PC-3 (cell line): Measurements from ENCODE around the gene PTPRN2. TPM values are rescaled to one million over a fixed set of nuclear protein-coding genes. Genes with fewer than 3 reads are reported as not detected.

Experiments
- ATAC-seq: fragments of 200-7000 bp; cut with Tn5 transposase; 2 replicates; pipeline ENCODE4 v1.9.1; 2020; ENCODE audit warnings: mild to moderate bottlenecking, moderate library complexity
- BruUV-seq: library from RNA; stranded (reverse); fragments of 400-500 nt; replicated peaks from 2 replicates; lab custom pipeline; 2021; lab: Mats Ljungman, UMichigan
- CTCF ChIA-PET: fragments of 300-600 bp; sonication (Branson Sonifier 250); formaldehyde crosslinking; loops from one replicate; lab custom pipeline; 2022; ENCODE audit warnings: antibody characterized with exemption; lab: Charles Lee
- POLR2A ChIA-PET: fragments of 300-600 bp; sonication (Branson Sonifier 250); formaldehyde crosslinking; loops from one replicate; lab custom pipeline; 2022; ENCODE audit warnings: antibody characterized with exemption; ENCODE audit not compliant: unreplicated experiment; lab: Charles Lee
- DNase-seq: peaks from one replicate; pipeline ENCODE4 v3.0.0-alpha.2; 2015
- H2AFZ ChIP-seq: fragments of 300-600 bp; sonication (generic); 2 replicates; pipeline ENCODE4 v1.6.0; 2016; ENCODE audit warnings: antibody characterized with exemption, low read length
- H3F3A ChIP-seq: fragments of 300-600 bp; sonication (generic); one replicate; pipeline ENCODE4 v1.6.0; 2017; ENCODE audit warnings: antibody characterized with exemption, low read length, control low read depth, mild to moderate bottlenecking; ENCODE audit not compliant: unreplicated experiment
- H3K27ac ChIP-seq: fragments of 300-600 bp; sonication (generic); 2 replicates; pipeline ENCODE4 v1.5.1; 2016; ENCODE audit warnings: mild to moderate bottlenecking, low read length
- H3K27me3 ChIP-seq: fragments of 300-600 bp; sonication (generic); 2 replicates; pipeline ENCODE4 v1.6.1; 2016; ENCODE audit warnings: low read length, mixed read lengths
- H3K36me3 ChIP-seq: fragments of 300-600 bp; sonication (generic); 2 replicates; pipeline ENCODE4 v1.6.1; 2016; ENCODE audit warnings: low read depth, mixed run types, low read length, mixed read lengths
- H3K4me1 ChIP-seq: fragments of 300-600 bp; sonication (generic); 2 replicates; pipeline ENCODE4 v1.5.1; 2016; ENCODE audit warnings: low read length; ENCODE audit not compliant: insufficient read depth
- H3K4me2 ChIP-seq: fragments of 300-600 bp; sonication (generic); 2 replicates; pipeline ENCODE4 v1.6.0; 2016; ENCODE audit warnings: low read length
- H3K4me3 ChIP-seq: fragments of 300-600 bp; sonication (generic); 2 replicates; pipeline ENCODE4 v1.5.1; 2016; ENCODE audit warnings: mild to moderate bottlenecking, low read length, mixed read lengths
- H3K79me2 ChIP-seq: fragments of 300-600 bp; sonication (generic); 2 replicates; pipeline ENCODE4 v1.6.1; 2017; ENCODE audit warnings: low read length, mixed read lengths
- H3K9ac ChIP-seq: fragments of 300-600 bp; sonication (generic); 2 replicates; pipeline ENCODE4 v1.6.0; 2016; ENCODE audit warnings: mild to moderate bottlenecking, low read length
- H3K9me2 ChIP-seq: fragments of 300-600 bp; sonication (generic); replicated peaks from 2 replicates; pipeline ENCODE4 v1.6.1; 2016; ENCODE audit warnings: mixed run types, low read length, mixed read lengths
- H3K9me3 ChIP-seq: fragments of 300-600 bp; sonication (generic); 2 replicates; pipeline ENCODE4 v1.6.1; 2016; ENCODE audit warnings: low read length, mixed read lengths
- H4K20me1 ChIP-seq: fragments of 300-600 bp; sonication (generic); 2 replicates; pipeline ENCODE4 v1.6.1; 2016; ENCODE audit warnings: low read length, mixed read lengths
- EZH2 ChIP-seq: fragments of 300-600 bp; sonication (generic); IDR thresholded peaks from one replicate; pipeline ENCODE4 v1.6.1; 2017; ENCODE audit warnings: antibody characterized with exemption, mild to moderate bottlenecking, low read length; ENCODE audit not compliant: unreplicated experiment
- EZH2phosphoT487 ChIP-seq: fragments of 300-600 bp; sonication (generic); IDR thresholded peaks from 2 replicates; pipeline ENCODE4 v1.6.1; 2018; ENCODE audit warnings: mild to moderate bottlenecking, antibody characterized with exemption, low read length, borderline replicate concordance
- intact Hi-C: fragments of 100-400 bp; cut with micrococcal nuclease; formaldehyde crosslinking; loops from 2 replicates; pipeline ENCODE4 v1.9.0; 2023
- total RNA-seq: library from RNA; depleted of rRNA; stranded (reverse); fragments of >200 nt; gene quantifications from 2 replicates; pipeline ENCODE4 v1.2.3, GENCODE V29; 2014
- TF ChIP-seq, protein P1 (sequence below): fragments of 300-600 bp; sonication (generic); conservative IDR thresholded peaks from 2 replicates; pipeline ENCODE4 v1.5.1; 2017; ENCODE audit warnings: antibody characterized with exemption, low read depth, mild to moderate bottlenecking, low read length

The PTPRN2 gene
- total RNA-seq, 1 experiment from 2014 or later, result 3.2 TPM

DNA sequence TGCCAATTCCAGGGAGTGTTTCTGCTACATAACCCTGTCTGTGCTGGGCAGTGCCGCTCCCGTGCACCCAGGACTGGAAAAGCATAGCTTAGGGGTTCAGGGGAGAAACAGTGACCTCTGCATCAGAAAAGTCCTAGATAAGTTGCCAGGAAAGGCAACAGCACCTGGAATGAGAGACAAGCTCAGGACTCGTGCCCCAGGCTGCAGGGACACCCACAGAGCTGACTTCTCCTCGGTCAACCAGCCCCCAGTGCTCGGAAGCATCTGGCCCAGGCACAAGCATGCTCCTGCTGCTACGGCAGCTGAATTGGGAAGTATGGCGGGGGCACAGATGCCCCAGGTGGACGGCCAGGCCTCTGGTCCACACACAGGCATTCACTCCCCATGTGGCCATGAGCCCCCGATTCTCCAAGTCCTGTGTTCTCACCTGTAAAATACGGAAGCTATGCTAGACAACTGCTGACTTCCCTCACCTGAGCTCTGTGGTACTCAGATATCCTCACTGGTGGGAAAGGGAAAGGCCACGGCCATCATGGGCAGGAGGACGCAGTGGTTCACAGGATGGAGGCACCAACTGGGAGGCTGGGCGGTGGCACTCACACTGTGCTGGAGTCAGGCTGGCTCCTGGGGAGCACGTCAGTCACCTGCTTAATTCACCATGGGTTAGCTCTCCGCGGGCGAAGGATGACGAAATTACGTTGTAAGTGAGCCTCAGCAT, 220.5 kb downstream of the PTPRN2 start:
- H3K27me3 ChIP-seq, result peaks cover 26% of the 10 kb centered on the region
- no peak overlapping the region for H2AFZ ChIP-seq
- ChIA-PET CTCF (no interaction called here), POLR2A (no interaction called here)
- TF ChIP-seq EZH2phosphoT487 (no peak), EZH2 (no peak)
- TF ChIP-seq, protein P1, sequence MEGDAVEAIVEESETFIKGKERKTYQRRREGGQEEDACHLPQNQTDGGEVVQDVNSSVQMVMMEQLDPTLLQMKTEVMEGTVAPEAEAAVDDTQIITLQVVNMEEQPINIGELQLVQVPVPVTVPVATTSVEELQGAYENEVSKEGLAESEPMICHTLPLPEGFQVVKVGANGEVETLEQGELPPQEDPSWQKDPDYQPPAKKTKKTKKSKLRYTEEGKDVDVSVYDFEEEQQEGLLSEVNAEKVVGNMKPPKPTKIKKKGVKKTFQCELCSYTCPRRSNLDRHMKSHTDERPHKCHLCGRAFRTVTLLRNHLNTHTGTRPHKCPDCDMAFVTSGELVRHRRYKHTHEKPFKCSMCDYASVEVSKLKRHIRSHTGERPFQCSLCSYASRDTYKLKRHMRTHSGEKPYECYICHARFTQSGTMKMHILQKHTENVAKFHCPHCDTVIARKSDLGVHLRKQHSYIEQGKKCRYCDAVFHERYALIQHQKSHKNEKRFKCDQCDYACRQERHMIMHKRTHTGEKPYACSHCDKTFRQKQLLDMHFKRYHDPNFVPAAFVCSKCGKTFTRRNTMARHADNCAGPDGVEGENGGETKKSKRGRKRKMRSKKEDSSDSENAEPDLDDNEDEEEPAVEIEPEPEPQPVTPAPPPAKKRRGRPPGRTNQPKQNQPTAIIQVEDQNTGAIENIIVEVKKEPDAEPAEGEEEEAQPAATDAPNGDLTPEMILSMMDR, result no peak
- no peaks in the 10 kb centered on the region for H3K9me2 ChIP-seq
- no peak for ATAC-seq
- H3K9ac ChIP-seq, result no peak overlapping the region
- H3K9me3 ChIP-seq, result no peaks in the 10 kb centered on the region
- BruUV-seq, result no TSS peak
- H3K4me2 ChIP-seq, result no peak overlapping the region
- no peak overlapping the region for H3K4me3 ChIP-seq
- H3K36me3 ChIP-seq, result no peaks in the 10 kb centered on the region
- no peaks in the 10 kb centered on the region for H3K4me1 ChIP-seq
- no peaks in the 10 kb centered on the region for H3K79me2 ChIP-seq
- H4K20me1 ChIP-seq, result no peaks in the 10 kb centered on the region
- no peak for DNase-seq
- intact Hi-C loops, result no loop called here
- no peaks in the 10 kb centered on the region for H3F3A ChIP-seq
- no peak overlapping the region for H3K27ac ChIP-seq

DNA sequence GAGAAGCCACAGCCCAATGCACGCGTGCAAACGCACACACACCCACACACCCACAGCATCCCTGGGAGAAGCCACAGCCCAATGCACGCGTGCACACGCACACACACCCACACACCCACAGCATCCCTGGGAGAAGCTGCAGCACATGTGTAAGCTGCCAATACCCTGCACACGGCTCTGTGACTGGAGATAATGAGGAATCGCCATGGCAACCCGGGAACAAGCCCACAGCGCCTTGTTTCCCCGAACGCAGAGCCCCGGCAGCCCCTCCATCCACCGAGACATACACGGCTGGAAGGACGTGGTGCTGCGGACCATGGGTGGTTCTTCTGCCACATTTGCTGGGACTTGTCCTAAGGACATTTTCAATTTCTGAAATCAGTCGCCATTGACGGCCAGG, 221.3 kb downstream of the PTPRN2 start:
- H3K9me3 ChIP-seq, result no peaks in the 10 kb centered on the region
- no peak for TF ChIP-seq EZH2phosphoT487
- no peak for TF ChIP-seq EZH2
- TF ChIP-seq, protein P1, result no peak
- no peak overlapping the region for H3K4me2 ChIP-seq
- ChIA-PET POLR2A (no interaction called here), CTCF (no interaction called here)
- H3K4me1 ChIP-seq, result no peaks in the 10 kb centered on the region
- no peak overlapping the region for H2AFZ ChIP-seq
- ATAC-seq (no peak), DNase-seq (no peak)
- no peaks in the 10 kb centered on the region for H4K20me1 ChIP-seq
- intact Hi-C loops, result no loop called here
- no peaks in the 10 kb centered on the region for H3K79me2 ChIP-seq
- no peaks in the 10 kb centered on the region for H3K36me3 ChIP-seq
- H3K27ac ChIP-seq, result no peak overlapping the region
- no peak overlapping the region for H3K4me3 ChIP-seq
- BruUV-seq, result no TSS peak
- no peaks in the 10 kb centered on the region for H3K9me2 ChIP-seq
- no peak overlapping the region for H3K9ac ChIP-seq
- H3K27me3 ChIP-seq, result peaks cover 24% of the 10 kb centered on the region
- H3F3A ChIP-seq, result no peaks in the 10 kb centered on the region

GRCh38 chr7:158365267-158365666, 222.4 kb downstream of the PTPRN2 start:
- no peaks in the 10 kb centered on the region for H3K4me1 ChIP-seq
- H3K27ac ChIP-seq, result no peak overlapping the region
- no peak overlapping the region for H2AFZ ChIP-seq
- H3K9me3 ChIP-seq, result no peaks in the 10 kb centered on the region
- H3K9me2 ChIP-seq, result no peaks in the 10 kb centered on the region
- intact Hi-C loops, result no loop called here
- no peaks in the 10 kb centered on the region for H4K20me1 ChIP-seq
- no peaks in the 10 kb centered on the region for H3F3A ChIP-seq
- H3K4me3 ChIP-seq, result no peak overlapping the region
- H3K4me2 ChIP-seq, result no peak overlapping the region
- H3K79me2 ChIP-seq, result no peaks in the 10 kb centered on the region
- DNase-seq (no peak), ATAC-seq (no peak)
- no peaks in the 10 kb centered on the region for H3K36me3 ChIP-seq
- no TSS peak for BruUV-seq
- TF ChIP-seq, protein P1, result no peak
- no peak for TF ChIP-seq EZH2
- TF ChIP-seq EZH2phosphoT487, result no peak
- ChIA-PET CTCF (no interaction called here), POLR2A (no interaction called here)
- no peak overlapping the region for H3K9ac ChIP-seq
- H3K27me3 ChIP-seq, result peaks cover 17% of the 10 kb centered on the region
